DMS153 treated with DMSO at 0.1 percent for 48 hours (cell line): ENCODE results near the gene ATAD1.
"Not testable (repeated sequence)": the region's sequence is repeated elsewhere in the genome, so short reads cannot be mapped to it uniquely, and the experiment has no call there.

Experiments
- DNase-seq: peaks from one replicate; lab custom pipeline; 2025; ENCODE audit not compliant: unreplicated experiment; lab: John Stamatoyannopoulos, UW

The ATAD1 gene

GRCh38 chr10:87759551-87759950, 58.5 kb downstream of the ATAD1 start:
- DNase-seq: no peak

- DNase-seq: no peak
Observed at GRCh38 chr10:87757685-87758084, 60.3 kb downstream of the ATAD1 start.

GRCh38 chr10:87753995-87754866, 63.8 kb downstream of the ATAD1 start:
- no peak for DNase-seq

GRCh38 chr10:87752566-87752965, 65.5 kb downstream of the ATAD1 start:
- DNase-seq: no peak

GRCh38 chr10:87751274-87751673, 66.8 kb downstream of the ATAD1 start:
- DNase-seq: no peak

GRCh38 chr10:87750817-87751216, 67.2 kb downstream of the ATAD1 start:
- no peak for DNase-seq

- DNase-seq: no peak
Observed at GRCh38 chr10:87750001-87750671, 67.9 kb downstream of the ATAD1 start.

GRCh38 chr10:87748244-87748643, 69.8 kb downstream of the ATAD1 start:
- not testable (repeated sequence) for DNase-seq

GRCh38 chr10:87746911-87747310, 71.1 kb downstream of the ATAD1 start:
- peak; percentile 2 for DNase-seq

- DNase-seq: no peak
Observed at GRCh38 chr10:87744606-87745005, 73.4 kb downstream of the ATAD1 start.

GRCh38 chr10:87742992-87743610, 74.9 kb downstream of the ATAD1 start:
- not testable (repeated sequence) for DNase-seq

GRCh38 chr10:87740254-87740655, 77.8 kb downstream of the ATAD1 start:
- DNase-seq: no peak

- no peak for DNase-seq
Observed at GRCh38 chr10:87739703-87740102, 78.3 kb downstream of the ATAD1 start.

GRCh38 chr10:87738253-87738652, 79.8 kb downstream of the ATAD1 start:
- DNase-seq: not testable (repeated sequence)

- DNase-seq: peak; percentile 19
Observed at GRCh38 chr10:87734987-87735827, 82.8 kb downstream of the ATAD1 start.

GRCh38 chr10:87733081-87733480, 84.9 kb downstream of the ATAD1 start:
- DNase-seq: no peak

- DNase-seq: no peak
Observed at GRCh38 chr10:87729940-87730339, 88.1 kb downstream of the ATAD1 start.

- no peak for DNase-seq
Observed at GRCh38 chr10:87724789-87725188, 93.2 kb downstream of the ATAD1 start.

GRCh38 chr10:87723500-87723899, 94.5 kb downstream of the ATAD1 start:
- DNase-seq: no peak

- DNase-seq: no peak
Observed at GRCh38 chr10:87722716-87723115, 95.3 kb downstream of the ATAD1 start.

- no peak for DNase-seq
Observed at GRCh38 chr10:87721781-87722180, 96.2 kb downstream of the ATAD1 start.
